BE2C (cell line): Measurements from ENCODE around the gene ATP2A3.

Source experiments
- DNase-seq: peaks from one replicate; pipeline ENCODE4 v3.0.0-alpha.2; 2020
- H3K27me3 ChIP-seq: fragments of 250-450 bp; sonication (Bioruptor Pico); 2 replicates; pipeline ENCODE4 v1.5.1; 2020; ENCODE audit warnings: mild to moderate bottlenecking
- H3K36me3 ChIP-seq: fragments of 250-450 bp; sonication (Bioruptor Pico); 2 replicates; pipeline ENCODE4 v1.5.1; 2020; ENCODE audit warnings: mild to moderate bottlenecking
- H3K4me1 ChIP-seq: fragments of 250-450 bp; sonication (Bioruptor Pico); 2 replicates; pipeline ENCODE4 v1.5.1; 2020
- H3K4me3 ChIP-seq: 2 replicates; pipeline ENCODE4 v1.5.1; 2011; ENCODE audit warnings: low read depth, low read length
- H3K9me3 ChIP-seq: fragments of 250-450 bp; sonication (Bioruptor Pico); 2 replicates; pipeline ENCODE4 v1.5.1; 2020
- TF ChIP-seq, protein P1 (sequence below): IDR thresholded peaks from 2 replicates; pipeline ENCODE4 v1.5.1; 2012; ENCODE audit warnings: mild to moderate bottlenecking, low read depth, low read length

ATP2A3 gene

DNA sequence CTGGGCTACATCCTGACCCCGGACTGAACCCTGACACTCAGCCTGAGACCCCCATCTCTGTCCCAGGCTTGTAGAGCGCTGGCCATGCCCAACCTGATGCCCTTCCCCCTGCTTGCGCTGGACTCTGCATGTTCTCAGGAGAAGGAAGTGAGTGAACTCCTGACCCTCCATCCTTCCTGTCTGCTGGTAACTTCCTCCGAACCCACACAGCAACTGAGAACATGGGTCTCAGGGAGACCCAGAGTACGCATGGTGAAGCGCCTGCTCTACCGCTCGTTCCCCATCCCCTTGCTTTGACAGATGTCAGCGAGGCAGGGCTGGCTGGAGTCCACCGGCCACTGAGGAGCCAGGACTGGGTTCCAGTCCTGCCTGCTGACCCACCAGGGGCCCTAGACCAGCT, 77.5 kb downstream of the ATP2A3 start:
- Histone ChIP-seq H3K4me1 (peaks cover 20% of the 10 kb centered on the region), H3K36me3 (peaks cover 30% of the 10 kb centered on the region), H3K27me3 (no peaks in the 10 kb centered on the region), H3K9me3 (no peaks in the 10 kb centered on the region), H3K4me3 (no peak overlapping the region)
- TF ChIP-seq, protein P1, sequence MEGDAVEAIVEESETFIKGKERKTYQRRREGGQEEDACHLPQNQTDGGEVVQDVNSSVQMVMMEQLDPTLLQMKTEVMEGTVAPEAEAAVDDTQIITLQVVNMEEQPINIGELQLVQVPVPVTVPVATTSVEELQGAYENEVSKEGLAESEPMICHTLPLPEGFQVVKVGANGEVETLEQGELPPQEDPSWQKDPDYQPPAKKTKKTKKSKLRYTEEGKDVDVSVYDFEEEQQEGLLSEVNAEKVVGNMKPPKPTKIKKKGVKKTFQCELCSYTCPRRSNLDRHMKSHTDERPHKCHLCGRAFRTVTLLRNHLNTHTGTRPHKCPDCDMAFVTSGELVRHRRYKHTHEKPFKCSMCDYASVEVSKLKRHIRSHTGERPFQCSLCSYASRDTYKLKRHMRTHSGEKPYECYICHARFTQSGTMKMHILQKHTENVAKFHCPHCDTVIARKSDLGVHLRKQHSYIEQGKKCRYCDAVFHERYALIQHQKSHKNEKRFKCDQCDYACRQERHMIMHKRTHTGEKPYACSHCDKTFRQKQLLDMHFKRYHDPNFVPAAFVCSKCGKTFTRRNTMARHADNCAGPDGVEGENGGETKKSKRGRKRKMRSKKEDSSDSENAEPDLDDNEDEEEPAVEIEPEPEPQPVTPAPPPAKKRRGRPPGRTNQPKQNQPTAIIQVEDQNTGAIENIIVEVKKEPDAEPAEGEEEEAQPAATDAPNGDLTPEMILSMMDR = no peak
- no peak for DNase-seq

DNA sequence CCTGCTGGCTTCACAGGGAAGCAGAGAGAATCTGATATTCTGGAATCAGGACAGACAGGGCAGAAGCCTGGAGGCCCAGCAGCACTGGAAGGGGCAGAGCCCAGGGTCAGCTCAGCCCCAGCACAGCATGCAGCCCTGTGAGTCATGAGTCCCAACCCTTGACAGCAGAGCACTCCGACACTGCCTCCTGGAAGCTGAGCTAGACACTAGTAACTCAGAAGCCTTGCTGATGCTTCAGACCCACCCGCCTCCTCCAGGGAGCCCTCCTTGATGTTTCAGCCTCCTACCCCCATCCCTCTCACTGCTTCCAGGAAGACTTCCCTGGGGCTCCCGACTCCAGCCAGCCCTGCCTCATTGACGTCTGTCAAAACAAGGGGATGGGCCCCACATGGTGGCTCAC, 78.3 kb downstream of the ATP2A3 start:
- H3K9me3 ChIP-seq = no peaks in the 10 kb centered on the region
- TF ChIP-seq, protein P1 = no peak
- no peaks in the 10 kb centered on the region for H3K27me3 ChIP-seq
- DNase-seq = no peak
- H3K4me3 ChIP-seq = no peak overlapping the region
- H3K36me3 ChIP-seq = peaks cover 34% of the 10 kb centered on the region
- peaks cover 20% of the 10 kb centered on the region for H3K4me1 ChIP-seq

DNA sequence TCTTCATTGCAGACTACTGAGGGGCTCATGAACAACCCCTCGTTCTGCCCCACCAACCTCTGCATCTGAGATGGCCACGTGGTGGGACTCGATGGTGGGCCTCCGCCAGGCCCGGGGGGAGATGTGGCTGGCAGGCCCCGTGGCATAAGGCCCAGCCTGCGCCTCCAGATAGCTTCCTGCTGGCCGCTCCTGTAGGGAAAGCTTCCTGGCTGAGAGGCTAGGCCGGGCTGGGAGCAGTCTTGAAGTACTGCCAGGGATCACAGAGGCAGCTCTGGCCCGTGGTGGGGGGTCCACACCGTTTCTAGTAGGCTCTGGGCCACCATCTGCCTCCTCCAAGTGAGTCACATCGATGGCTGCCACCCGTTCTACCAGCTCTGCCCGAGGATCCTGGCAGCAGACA, 79.0 kb downstream of the ATP2A3 start:
- no peaks in the 10 kb centered on the region for H3K9me3 ChIP-seq
- peaks cover 20% of the 10 kb centered on the region for H3K4me1 ChIP-seq
- H3K4me3 ChIP-seq = no peak overlapping the region
- no peak for DNase-seq
- H3K27me3 ChIP-seq = no peaks in the 10 kb centered on the region
- TF ChIP-seq, protein P1 = no peak
- peaks cover 36% of the 10 kb centered on the region for H3K36me3 ChIP-seq

DNA sequence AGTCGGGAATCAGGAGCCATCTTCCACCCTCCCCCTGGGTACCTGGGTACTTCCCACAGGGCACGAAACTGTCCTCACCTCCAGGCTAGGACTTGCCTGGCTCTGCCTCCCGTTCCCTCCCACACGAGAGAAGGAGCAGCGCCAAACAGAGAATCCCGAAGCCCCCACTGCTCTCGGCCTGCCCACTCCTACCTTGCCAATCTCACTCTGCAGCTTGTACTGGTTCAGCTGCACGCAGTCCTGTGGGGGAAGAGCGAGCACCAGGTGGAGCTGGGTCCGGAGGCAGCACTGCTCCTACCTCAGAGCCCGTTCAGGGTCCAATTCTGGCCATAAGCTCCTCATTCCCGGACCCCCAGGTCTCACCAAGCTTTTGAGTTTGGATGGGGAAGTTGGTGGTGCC, 80.0 kb downstream of the ATP2A3 start:
- TF ChIP-seq, protein P1 = no peak
- Histone ChIP-seq H3K4me3 (no peak overlapping the region), H3K4me1 (peaks cover 21% of the 10 kb centered on the region), H3K36me3 (peaks cover 36% of the 10 kb centered on the region), H3K9me3 (no peaks in the 10 kb centered on the region), H3K27me3 (no peaks in the 10 kb centered on the region)
- DNase-seq = no peak

DNA sequence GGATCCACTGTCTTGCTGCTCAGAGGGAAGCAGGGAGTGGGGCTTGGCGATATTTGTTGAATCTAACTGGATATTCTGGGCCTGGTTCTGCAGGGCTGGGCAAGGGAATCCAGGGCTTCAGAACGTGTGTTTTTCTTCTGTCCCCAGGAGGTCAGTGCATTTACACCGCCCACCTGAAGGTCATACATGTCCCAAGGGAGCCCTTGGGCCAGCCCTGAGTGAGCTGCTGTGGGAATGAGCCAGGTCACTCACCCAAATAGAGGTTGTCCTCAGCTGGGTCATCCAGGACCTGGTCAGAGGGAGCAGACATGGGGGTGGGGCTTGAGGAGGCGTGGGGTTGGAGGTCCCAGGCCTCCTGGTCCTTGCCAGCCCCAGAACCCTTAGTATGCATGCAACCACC, 82.0 kb downstream of the ATP2A3 start:
- H3K9me3 ChIP-seq = no peaks in the 10 kb centered on the region
- no peak for DNase-seq
- TF ChIP-seq, protein P1 = no peak
- H3K4me1 ChIP-seq = peaks cover 8% of the 10 kb centered on the region
- no peaks in the 10 kb centered on the region for H3K27me3 ChIP-seq
- H3K4me3 ChIP-seq = no peak overlapping the region
- peaks cover 46% of the 10 kb centered on the region for H3K36me3 ChIP-seq

DNA sequence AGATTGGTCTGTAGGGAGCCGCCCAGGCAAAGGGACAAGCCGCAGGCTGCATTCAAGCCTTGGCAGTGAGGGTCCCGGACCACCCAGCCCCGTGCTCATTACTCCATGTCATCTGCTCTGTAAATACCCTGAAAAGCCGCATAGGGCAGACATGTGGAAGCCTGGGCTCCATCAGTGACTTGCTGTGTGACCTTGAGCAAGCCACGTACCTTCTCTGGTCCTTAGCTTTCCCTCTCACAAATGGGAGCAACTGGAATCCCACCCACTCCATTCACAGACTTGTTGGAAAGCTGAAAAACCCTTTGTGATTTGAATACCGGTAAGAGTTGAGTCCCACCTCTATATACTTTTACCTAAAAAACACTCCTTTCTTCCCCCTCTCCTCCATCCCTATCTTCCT, 83.3 kb downstream of the ATP2A3 start:
- Histone ChIP-seq H3K9me3 (no peaks in the 10 kb centered on the region), H3K4me1 (peaks cover 8% of the 10 kb centered on the region), H3K36me3 (peaks cover 54% of the 10 kb centered on the region), H3K27me3 (no peaks in the 10 kb centered on the region), H3K4me3 (no peak overlapping the region)
- DNase-seq = no peak
- TF ChIP-seq, protein P1 = no peak
